Tibial nerve (tissue), 4 donors: Measurements from ENCODE around the gene MATCAP1. TPM values are rescaled to one million over a fixed set of nuclear protein-coding genes. Genes with fewer than 3 reads are reported as not detected.

Source experiments
- DNase-seq, 2 donors: peaks; one replicate each; pipeline ENCODE4 v3.0.0-alpha.2; 2019; ENCODE audit warnings: low spot score in 2 of 2
- H3K27ac ChIP-seq, 4 donors: fragments of 200-600 bp; sonication (generic) in 3 of 4; one replicate each; pipeline ENCODE4 v1.5.1; 2017 to 2019; ENCODE audit warnings: mild to moderate bottlenecking in 1 of 4
- H3K27me3 ChIP-seq, 2 donors: fragments of 200-600 bp; sonication (generic) in 1 of 2; one replicate each; pipeline versions ENCODE4 v1.5.1 to v1.6.0; 2017 to 2019
- H3K36me3 ChIP-seq, 3 donors: fragments of 200-600 bp; sonication (generic); one replicate each; pipeline ENCODE4 v1.5.1; 2018 to 2019
- H3K4me1 ChIP-seq, 4 donors: fragments of 200-600 bp; sonication (generic) in 3 of 4; one replicate each; pipeline ENCODE4 v1.5.1; 2017 to 2019
- H3K4me3 ChIP-seq, 4 donors: fragments of 200-600 bp; sonication (generic) in 3 of 4; one replicate each; pipeline ENCODE4 v1.5.1; 2017 to 2019; ENCODE audit warnings: mild to moderate bottlenecking in 1 of 4, moderate library complexity in 1 of 4
- H3K9me3 ChIP-seq, 4 donors: fragments of 200-600 bp; sonication (generic) in 3 of 4; one replicate each; pipeline ENCODE4 v1.5.1; 2017 to 2019
- EP300 ChIP-seq, 2 donors: sonication (generic); formaldehyde crosslinking; IDR thresholded peaks; one replicate each; pipeline ENCODE4 v1.6.1; 2017; ENCODE audit warnings: antibody characterized with exemption in 2 of 2, mild to moderate bottlenecking in 1 of 2
- POLR2A ChIP-seq, 2 donors: fragments of 450-650 bp; IDR thresholded peaks; one replicate each; pipeline ENCODE4 v1.6.1; 2017; ENCODE audit warnings: antibody characterized with exemption in 2 of 2, mild to moderate bottlenecking in 2 of 2, moderate library complexity in 2 of 2
- WGBS, 2 donors: methylation state at CpG; one replicate each; pipeline ENCODE4 v1.1.5; 2018; 5-methylcytosine and 5-hydroxymethylcytosine counted together
- small RNA-seq: library from RNA; depleted of rRNA; stranded (forward); fragments of <200 nt; gene quantifications from one replicate; pipeline ENCODE3, GENCODE V24; 2016
- total RNA-seq, 4 donors: library from RNA; depleted of rRNA; stranded (reverse); fragments of >200 nt; gene quantifications; one replicate each; pipeline ENCODE4 v1.1.0, GENCODE V29; 2016
- TF ChIP-seq, protein P1 (sequence below), 5 experiments: fragments of 200-600 bp in 3 of 5; fragments of 450-650 bp in 2 of 5; sonication (generic) in 3 of 5; IDR thresholded peaks; one replicate each; pipeline ENCODE4 v1.5.1; 2016 to 2019; ENCODE audit warnings: antibody characterized with exemption in 5 of 5, mild to moderate bottlenecking in 3 of 5, moderate library complexity in 2 of 5

The MATCAP1 gene
- total RNA-seq, 4 donors from 2014 or later, result 13.6 to 42.9 (median 18.9) TPM

DNA sequence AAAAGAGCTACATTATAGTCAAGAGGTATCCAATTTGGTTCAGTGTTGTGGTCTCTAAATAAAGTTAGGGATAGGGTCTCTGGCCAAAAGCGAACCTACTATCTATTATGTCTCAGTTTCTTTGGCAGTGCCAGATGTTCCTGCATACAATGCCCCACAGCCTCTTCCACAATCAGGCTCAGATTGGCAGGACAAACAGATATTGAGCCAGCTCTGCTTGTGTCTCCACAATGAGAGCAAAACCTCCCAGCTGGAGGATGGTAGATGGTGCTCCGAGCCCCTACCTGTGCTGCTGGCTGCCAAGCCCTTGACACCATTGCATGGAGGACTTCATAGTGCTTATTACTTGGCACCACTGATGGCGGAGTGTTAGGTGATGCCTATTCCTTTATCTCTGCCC lies 54.3 kb downstream of the MATCAP1 start:
- Histone ChIP-seq H3K4me1 (no peaks in the 10 kb centered on the region), H3K9me3 (no peaks in the 10 kb centered on the region), H3K27ac (no peak overlapping the region), H3K27me3 (no peaks in the 10 kb centered on the region), H3K36me3 (peaks cover 0 to 93% (median 7%) of the 10 kb centered on the region in 3 donors), H3K4me3 (no peak overlapping the region)
- 92 to 95% methylated on average over 3 of the region's 3 CpGs for WGBS, 2 donors
- no peak for TF ChIP-seq EP300 (IDR thresholded peaks at IDR 0.05)
- TF ChIP-seq, protein P1, sequence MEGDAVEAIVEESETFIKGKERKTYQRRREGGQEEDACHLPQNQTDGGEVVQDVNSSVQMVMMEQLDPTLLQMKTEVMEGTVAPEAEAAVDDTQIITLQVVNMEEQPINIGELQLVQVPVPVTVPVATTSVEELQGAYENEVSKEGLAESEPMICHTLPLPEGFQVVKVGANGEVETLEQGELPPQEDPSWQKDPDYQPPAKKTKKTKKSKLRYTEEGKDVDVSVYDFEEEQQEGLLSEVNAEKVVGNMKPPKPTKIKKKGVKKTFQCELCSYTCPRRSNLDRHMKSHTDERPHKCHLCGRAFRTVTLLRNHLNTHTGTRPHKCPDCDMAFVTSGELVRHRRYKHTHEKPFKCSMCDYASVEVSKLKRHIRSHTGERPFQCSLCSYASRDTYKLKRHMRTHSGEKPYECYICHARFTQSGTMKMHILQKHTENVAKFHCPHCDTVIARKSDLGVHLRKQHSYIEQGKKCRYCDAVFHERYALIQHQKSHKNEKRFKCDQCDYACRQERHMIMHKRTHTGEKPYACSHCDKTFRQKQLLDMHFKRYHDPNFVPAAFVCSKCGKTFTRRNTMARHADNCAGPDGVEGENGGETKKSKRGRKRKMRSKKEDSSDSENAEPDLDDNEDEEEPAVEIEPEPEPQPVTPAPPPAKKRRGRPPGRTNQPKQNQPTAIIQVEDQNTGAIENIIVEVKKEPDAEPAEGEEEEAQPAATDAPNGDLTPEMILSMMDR (IDR thresholded peaks at IDR 0.05), result no peak
- TF ChIP-seq POLR2A (IDR thresholded peaks at IDR 0.05), result no peak
- DNase-seq, result no peak

- Histone ChIP-seq H3K4me3 (no peak overlapping the region), H3K27me3 (no peaks in the 10 kb centered on the region), H3K27ac (no peak overlapping the region), H3K9me3 (no peaks in the 10 kb centered on the region), H3K36me3 (peaks cover 0 to 93% (median 6%) of the 10 kb centered on the region in 3 donors), H3K4me1 (no peaks in the 10 kb centered on the region)
- WGBS, 2 donors, result 92 to 93% methylated on average over 3 of the region's 3 CpGs
- DNase-seq, result no peak
- TF ChIP-seq, protein P1 (IDR thresholded peaks at IDR 0.05), result no peak
- TF ChIP-seq EP300 (IDR thresholded peaks at IDR 0.05) (no peak), POLR2A (IDR thresholded peaks at IDR 0.05) (no peak)
These were observed 54.9 kb downstream of the MATCAP1 start for GRCh38 chr16:67128887-67129286.

GRCh38 chr16:67128417-67128816 lies 55.3 kb downstream of the MATCAP1 start:
- H3K27me3 ChIP-seq, result no peaks in the 10 kb centered on the region
- peaks cover 0 to 91% (median 6%) of the 10 kb centered on the region in 3 donors for H3K36me3 ChIP-seq
- no peak for TF ChIP-seq EP300 (IDR thresholded peaks at IDR 0.05)
- TF ChIP-seq, protein P1 (IDR thresholded peaks at IDR 0.05), result no peak
- TF ChIP-seq POLR2A (IDR thresholded peaks at IDR 0.05), result no peak

More at GRCh38 chr16:67128417-67128816, 55.3 kb downstream of the MATCAP1 start:
- H3K9me3 ChIP-seq, result no peaks in the 10 kb centered on the region
- no peak overlapping the region for H3K27ac ChIP-seq
- no peak for DNase-seq
- no peak overlapping the region for H3K4me3 ChIP-seq
- H3K4me1 ChIP-seq, result no peaks in the 10 kb centered on the region

Small RNAs within 50 kb of the gene (small RNA-seq; reads per million reads assigned to genes)
- gene MIR328, result 24.8 reads per million, percentile 93 among the genes with 10 or more reads in this experiment

Other genes with a start within 250 kb of the MATCAP1 start
- gene CIAO2B, start 249.6 kb downstream of the MATCAP1 start, total RNA-seq, result 100 to 1,000 TPM in 2 of 4 donors, 10 to 100 TPM in 2; 57.1 to 111 (median 89.9) TPM
- gene CES2, start 248.4 kb downstream of the MATCAP1 start, total RNA-seq, result 10 to 100 TPM; 29.2 to 45.0 (median 34.4) TPM
- gene CES3, start 222.7 kb downstream of the MATCAP1 start, total RNA-seq, result 1 to 10 TPM in 2 of 4 donors, under 1 TPM in 2; 0.21 to 9.2 (median 0.81) TPM
- gene CES4A, start 195.4 kb downstream of the MATCAP1 start, total RNA-seq, result 10 to 100 TPM; 18.6 to 24.7 (median 21.2) TPM
- 10 to 100 TPM; 46.7 to 70.5 (median 59.9) TPM for gene CBFB, start 154.8 kb downstream of the MATCAP1 start, total RNA-seq
- 10 to 100 TPM; 22.2 to 34.5 (median 28.1) TPM for gene PHAF1, start 74.0 kb downstream of the MATCAP1 start, total RNA-seq
- gene B3GNT9, start 33.0 kb downstream of the MATCAP1 start, total RNA-seq, result 10 to 100 TPM in 3 of 4 donors, 1 to 10 TPM in 1; 9.3 to 23.1 (median 18.4) TPM
- 10 to 100 TPM; 26.0 to 46.5 (median 36.2) TPM for gene TRADD, start 24.1 kb downstream of the MATCAP1 start, total RNA-seq
- gene FBXL8, start 24.0 kb downstream of the MATCAP1 start, total RNA-seq, result 10 to 100 TPM; 17.7 to 58.5 (median 40.0) TPM
- gene HSF4, start 19.2 kb downstream of the MATCAP1 start, total RNA-seq, result 100 to 1,000 TPM; 103 to 167 (median 153) TPM
- gene NOL3, start 13.4 kb downstream of the MATCAP1 start, total RNA-seq, result 10 to 100 TPM; 55.5 to 95.4 (median 76.6) TPM
- gene EXOC3L1, start 6.2 kb upstream of the MATCAP1 start, total RNA-seq, result 1 to 10 TPM in 3 of 4 donors, under 1 TPM in 1; 0.66 to 3.9 (median 2.6) TPM
- gene E2F4, start 8.2 kb upstream of the MATCAP1 start, total RNA-seq, result 100 to 1,000 TPM in 2 of 4 donors, 10 to 100 TPM in 2; 60.1 to 119 (median 99.8) TPM
- gene ELMO3, start 15.2 kb upstream of the MATCAP1 start, total RNA-seq, result 10 to 100 TPM in 1 of 4 donors, 1 to 10 TPM in 3; 2.4 to 14.4 (median 4.4) TPM
- 10 to 100 TPM; 28.0 to 47.6 (median 41.2) TPM for gene TMEM208, start 43.2 kb upstream of the MATCAP1 start, total RNA-seq
- 10 to 100 TPM; 17.3 to 45.3 (median 25.5) TPM for gene FHOD1, start 63.5 kb upstream of the MATCAP1 start, total RNA-seq
- gene SLC9A5, start 65.0 kb upstream of the MATCAP1 start, total RNA-seq, result 1 to 10 TPM in 3 of 4 donors, under 1 TPM in 1; 0.59 to 2.0 (median 1.5) TPM
- 10 to 100 TPM; 25.6 to 42.4 (median 34.6) TPM for gene PLEKHG4, start 95.6 kb upstream of the MATCAP1 start, total RNA-seq
- 1 to 10 TPM in 1 of 4 donors, under 1 TPM in 3; under 0.01 to 2.3 (median 0.25) TPM for gene KCTD19, start 142.8 kb upstream of the MATCAP1 start, total RNA-seq
- gene LRRC36, start 142.9 kb upstream of the MATCAP1 start, total RNA-seq, result 1 to 10 TPM in 2 of 4 donors, under 1 TPM in 1, not detected in 1; 0.30 to 4.6 (median 2.1) TPM
- gene TPPP3, start 209.5 kb upstream of the MATCAP1 start, total RNA-seq, result 10 to 100 TPM in 2 of 4 donors, 1 to 10 TPM in 2; 5.7 to 13.6 (median 9.9) TPM
- 10 to 100 TPM; 24.3 to 46.2 (median 32.8) TPM for gene ZDHHC1, start 232.5 kb upstream of the MATCAP1 start, total RNA-seq
- 1 to 10 TPM in 1 of 4 donors, under 1 TPM in 2, not detected in 1; 0.20 to 2.9 (median 0.60) TPM for gene HSD11B2, start 247.2 kb upstream of the MATCAP1 start, total RNA-seq